Liver (tissue), 9 donors: ENCODE results near the gene GIT2. TPM values are rescaled to one million over a fixed set of nuclear protein-coding genes. Genes with fewer than 3 reads are reported as not detected.

ENCODE experiments used
- DNase-seq: peaks from one replicate; pipeline ENCODE4 v3.0.0-alpha.2; 2017; ENCODE audit warnings: low spot score
- H3K27ac ChIP-seq, 2 donors: one replicate each; pipeline ENCODE4 v1.7.0; 2013; ENCODE audit warnings: inconsistent platforms in 2 of 2, low read length in 2 of 2, control low read depth in 1 of 2, low read depth in 1 of 2, mild to moderate bottlenecking in 1 of 2
- H3K27me3 ChIP-seq, 4 donors: one replicate each; pipeline versions ENCODE4 v1.6.1 to v1.7.0; 2013; ENCODE audit warnings: low read length in 3 of 4, inconsistent platforms in 1 of 4, mild to moderate bottlenecking in 1 of 4, moderate library complexity in 1 of 4; ENCODE audit not compliant: control insufficient read depth in 4 of 4, insufficient read depth in 4 of 4
- H3K36me3 ChIP-seq, 4 donors: one replicate each; pipeline versions ENCODE4 v1.6.1 to v1.7.0; 2013; ENCODE audit warnings: low read length in 3 of 4, mild to moderate bottlenecking in 3 of 4, low read depth in 1 of 4, moderate library complexity in 1 of 4; ENCODE audit not compliant: control insufficient read depth in 4 of 4, insufficient read depth in 3 of 4
- H3K4me1 ChIP-seq, 4 donors: one replicate each; pipeline versions ENCODE4 v1.6.1 to v1.7.0; 2013; ENCODE audit warnings: low read length in 3 of 4, mild to moderate bottlenecking in 3 of 4, moderate library complexity in 1 of 4; ENCODE audit not compliant: control insufficient read depth in 4 of 4, insufficient read depth in 4 of 4
- H3K4me3 ChIP-seq, 3 donors: one replicate each; pipeline versions ENCODE4 v1.6.1 to v1.7.0; 2013; ENCODE audit warnings: low read length in 3 of 3, control low read depth in 1 of 3, low read depth in 1 of 3, mild to moderate bottlenecking in 1 of 3
- H3K9ac ChIP-seq, 2 donors: one replicate each; pipeline ENCODE4 v1.7.0; 2013; ENCODE audit warnings: low read length in 2 of 2, mild to moderate bottlenecking in 2 of 2, moderate library complexity in 2 of 2, control low read depth in 1 of 2, low read depth in 1 of 2
- H3K9me3 ChIP-seq, 4 donors: one replicate each; pipeline versions ENCODE4 v1.6.1 to v1.7.0; 2013; ENCODE audit warnings: low read length in 3 of 4; ENCODE audit not compliant: control insufficient read depth in 4 of 4
- ATF3 ChIP-seq: IDR thresholded peaks from 2 replicates; pipeline ENCODE4 v1.6.1; 2016; ENCODE audit warnings: antibody characterized with exemption
- CTCF ChIP-seq: fragments of 150-350 bp; IDR thresholded peaks from 2 replicates; pipeline ENCODE4 v1.5.1; 2017; ENCODE audit warnings: improper control_type of control experiment, low read depth, low read length; ENCODE audit not compliant: missing input control
- FOXA1 ChIP-seq: IDR thresholded peaks from 2 replicates; pipeline ENCODE4 v1.6.1; 2016; ENCODE audit warnings: antibody characterized with exemption
- FOXA2 ChIP-seq: IDR thresholded peaks from 2 replicates; pipeline ENCODE4 v1.6.1; 2016; ENCODE audit warnings: antibody characterized with exemption
- GABPA ChIP-seq, 2 donors: IDR thresholded peaks in 1 of 2; conservative IDR thresholded peaks in 1 of 2; 2 replicates each; pipeline ENCODE4 v1.6.1; 2016; ENCODE audit warnings: antibody characterized with exemption in 2 of 2, mild to moderate bottlenecking in 1 of 2, moderate library complexity in 1 of 2
- HNF4A ChIP-seq, 2 donors: conservative IDR thresholded peaks; 2 replicates each; pipeline ENCODE4 v1.6.1; 2016; ENCODE audit warnings: antibody characterized with exemption in 2 of 2, mild to moderate bottlenecking in 2 of 2
- HNF4G ChIP-seq: IDR thresholded peaks from 2 replicates; pipeline ENCODE4 v1.6.1; 2016; ENCODE audit warnings: antibody characterized with exemption
- JUND ChIP-seq, 2 donors: IDR thresholded peaks; 2 replicates each; pipeline ENCODE4 v1.6.1; 2016; ENCODE audit warnings: antibody characterized with exemption in 2 of 2
- MAX ChIP-seq: IDR thresholded peaks from 2 replicates; pipeline ENCODE4 v1.6.1; 2016; ENCODE audit warnings: antibody characterized with exemption
- NR2F2 ChIP-seq: IDR thresholded peaks from 2 replicates; pipeline ENCODE4 v1.6.1; 2016; ENCODE audit warnings: antibody characterized with exemption
- RAD21 ChIP-seq, 2 donors: IDR thresholded peaks; 2 replicates each; pipeline ENCODE4 v1.6.1; 2016; ENCODE audit warnings: antibody characterized with exemption in 2 of 2, mild to moderate bottlenecking in 2 of 2
- REST ChIP-seq: IDR thresholded peaks from 2 replicates; pipeline ENCODE4 v1.6.1; 2016; ENCODE audit warnings: antibody characterized with exemption, mild to moderate bottlenecking
- RXRA ChIP-seq, 2 donors: IDR thresholded peaks; 2 replicates each; pipeline ENCODE4 v1.6.1; 2017 to 2018; ENCODE audit warnings: antibody characterized with exemption in 2 of 2, mild to moderate bottlenecking in 1 of 2
- SP1 ChIP-seq: IDR thresholded peaks from 2 replicates; pipeline ENCODE4 v1.6.1; 2018; ENCODE audit warnings: antibody characterized with exemption, mild to moderate bottlenecking
- YY1 ChIP-seq: IDR thresholded peaks from 2 replicates; pipeline ENCODE4 v1.6.1; 2016; ENCODE audit warnings: antibody characterized with exemption, mild to moderate bottlenecking
- WGBS: extraction: QIAGEN DNeasy Blood & Tissue Kit; methylation state at CpG from one replicate; pipeline ENCODE4 v1.1.7; 2013; 5-methylcytosine and 5-hydroxymethylcytosine counted together
- polyA plus RNA-seq, 2 donors: library from polyadenylated mRNA; stranded (reverse) in 1 of 2; unstranded in 1 of 2; fragments of 200-250 nt in 1 of 2; fragments of >200 nt in 1 of 2; fragmentation: Nextera tagmentation in 1 of 2; extraction: Ambion mirVana in 1 of 2; gene quantifications; one replicate each; pipeline versions ENCODE4 v1.2.1 to v1.2.3, GENCODE V29; 2013 to 2015
- total RNA-seq, 2 donors: library from RNA; depleted of rRNA; stranded (reverse); fragments of >200 nt; gene quantifications; one replicate each; pipeline ENCODE4 v1.2.3, GENCODE V29; 2014
- donor health status: healthy.
- donor health status: healthy.
- donor health status: healthy.
- donor health status: healthy.
- donor health status: healthy.

GIT2 gene
- total and polyA plus RNA-seq, 4 donors, result 6.7 to 30.4 (median 16.7) TPM

- Histone ChIP-seq H3K36me3 (peaks cover 4 to 26% (median 21%) of the 10 kb centered on the region in 4 donors), H3K27ac (no peak overlapping the region), H3K9me3 (no peaks in the 10 kb centered on the region), H3K4me1 (no peaks in the 10 kb centered on the region), H3K27me3 (no peaks in the 10 kb centered on the region), H3K4me3 (no peak overlapping the region), H3K9ac (no peak overlapping the region)
- no peak for DNase-seq
- WGBS, result 73% methylated on average over 8 of the region's 8 CpGs
- TF ChIP-seq RAD21 (IDR thresholded peaks at IDR 0.05) (peak; percentile 61 to 82), CTCF (peak; percentile 61), JUND (IDR thresholded peaks at IDR 0.05) (no peak), HNF4A (conservative IDR thresholded peaks at IDR 0.05) (no peak)
Observed at GRCh38 chr12:109927622-109928021, 68.5 kb downstream of the GIT2 start.

GRCh38 chr12:109926488-109927210 is 69.5 kb downstream of the GIT2 start:
- peaks cover 4 to 17% (median 12%) of the 10 kb centered on the region in 4 donors for H3K36me3 ChIP-seq
- no peak overlapping the region for H3K27ac ChIP-seq
- H3K9me3 ChIP-seq, result no peaks in the 10 kb centered on the region
- TF ChIP-seq CTCF (no peak), GABPA (IDR thresholded peaks at IDR 0.05 in 1 of 2, conservative IDR thresholded peaks at IDR 0.05 in 1 of 2) (no peak), JUND (IDR thresholded peaks at IDR 0.05) (no peak), REST (no peak), HNF4A (conservative IDR thresholded peaks at IDR 0.05) (no peak), HNF4G (no peak), NR2F2 (no peak), MAX (no peak), RXRA (IDR thresholded peaks at IDR 0.05) (no peak), FOXA2 (no peak), ATF3 (no peak), SP1 (no peak), FOXA1 (no peak), YY1 (no peak), RAD21 (IDR thresholded peaks at IDR 0.05) (no peak)
- 95% methylated on average over 11 of the region's 11 CpGs for WGBS
- no peak for DNase-seq
- H3K4me1 ChIP-seq, result no peaks in the 10 kb centered on the region
- H3K9ac ChIP-seq, result no peak overlapping the region
- no peak overlapping the region for H3K4me3 ChIP-seq
- no peaks in the 10 kb centered on the region for H3K27me3 ChIP-seq
